Measurements from ENCODE around the gene FAM50A.

DNA sequence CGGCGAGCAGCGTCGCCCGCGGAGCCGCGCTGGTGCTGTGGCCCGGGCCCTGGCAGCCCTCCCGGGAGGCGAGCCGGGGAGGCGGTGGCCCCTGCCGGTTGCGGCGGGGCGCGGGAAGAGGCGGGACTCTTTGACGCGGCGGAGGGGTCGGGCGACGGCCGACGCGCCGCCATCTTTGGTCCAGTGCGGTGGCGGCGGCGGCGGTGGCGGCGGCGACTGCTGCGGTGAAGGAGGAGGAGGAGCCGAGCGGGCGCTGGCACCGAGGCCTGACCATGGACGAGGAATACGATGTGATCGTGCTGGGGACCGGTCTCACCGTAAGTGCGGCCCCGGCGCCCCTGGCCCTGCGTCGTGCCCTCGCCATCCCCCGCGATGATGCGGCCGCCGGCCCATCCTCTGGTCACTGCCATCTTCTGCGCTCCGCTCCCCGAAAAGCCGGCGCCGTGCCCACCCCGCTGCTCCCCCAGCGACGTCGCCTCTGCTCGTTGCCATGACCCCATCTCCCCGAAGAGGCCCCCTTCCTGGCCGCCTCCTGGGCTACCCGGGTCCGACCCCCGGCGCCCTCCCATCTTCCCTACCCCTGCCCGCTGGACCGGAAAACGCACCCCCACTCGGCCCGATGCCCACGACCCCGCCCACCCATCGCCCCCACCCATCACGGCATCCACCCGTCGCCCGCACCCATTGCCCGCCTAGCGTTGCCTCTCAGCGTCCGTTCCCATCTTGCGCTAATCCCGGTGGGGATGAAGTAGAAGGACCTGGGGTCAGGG, 6.8 kb upstream of the FAM50A start, which contains the start of gene GDI1:
- TF ChIP-seq, protein P1, sequence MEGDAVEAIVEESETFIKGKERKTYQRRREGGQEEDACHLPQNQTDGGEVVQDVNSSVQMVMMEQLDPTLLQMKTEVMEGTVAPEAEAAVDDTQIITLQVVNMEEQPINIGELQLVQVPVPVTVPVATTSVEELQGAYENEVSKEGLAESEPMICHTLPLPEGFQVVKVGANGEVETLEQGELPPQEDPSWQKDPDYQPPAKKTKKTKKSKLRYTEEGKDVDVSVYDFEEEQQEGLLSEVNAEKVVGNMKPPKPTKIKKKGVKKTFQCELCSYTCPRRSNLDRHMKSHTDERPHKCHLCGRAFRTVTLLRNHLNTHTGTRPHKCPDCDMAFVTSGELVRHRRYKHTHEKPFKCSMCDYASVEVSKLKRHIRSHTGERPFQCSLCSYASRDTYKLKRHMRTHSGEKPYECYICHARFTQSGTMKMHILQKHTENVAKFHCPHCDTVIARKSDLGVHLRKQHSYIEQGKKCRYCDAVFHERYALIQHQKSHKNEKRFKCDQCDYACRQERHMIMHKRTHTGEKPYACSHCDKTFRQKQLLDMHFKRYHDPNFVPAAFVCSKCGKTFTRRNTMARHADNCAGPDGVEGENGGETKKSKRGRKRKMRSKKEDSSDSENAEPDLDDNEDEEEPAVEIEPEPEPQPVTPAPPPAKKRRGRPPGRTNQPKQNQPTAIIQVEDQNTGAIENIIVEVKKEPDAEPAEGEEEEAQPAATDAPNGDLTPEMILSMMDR (IDR thresholded peaks at IDR 0.05), result no peak
- TF ChIP-seq POLR2A (IDR thresholded peaks at IDR 0.05), result no peak

Measured in lower leg skin (tissue), 3 donors.